Ishikawa (cell line): ENCODE data around the gene GOLGA8O.
"Not testable (repeated sequence)": the region's sequence is repeated elsewhere in the genome, so short reads cannot be mapped to it uniquely, and the experiment has no call there.

Source experiments
- CEBPB ChIP-seq: IDR thresholded peaks from 2 replicates; pipeline ENCODE4 v1.6.1; 2012
- EGR1 ChIP-seq: IDR thresholded peaks from 2 replicates; pipeline ENCODE4 v1.6.1; 2012
- FOXM1 ChIP-seq: IDR thresholded peaks from 2 replicates; pipeline ENCODE4 v1.6.1; 2012; ENCODE audit warnings: low read depth, borderline replicate concordance
- RAD21 ChIP-seq: IDR thresholded peaks from 2 replicates; pipeline ENCODE4 v1.6.1; 2012; ENCODE audit warnings: low read depth
- YY1 ChIP-seq: IDR thresholded peaks from 2 replicates; pipeline ENCODE4 v1.6.1; 2012; ENCODE audit warnings: low read depth
- ZBTB7A ChIP-seq: IDR thresholded peaks from 2 replicates; pipeline ENCODE4 v1.6.1; 2012; ENCODE audit warnings: low read depth

Gene GOLGA8O, protein sequence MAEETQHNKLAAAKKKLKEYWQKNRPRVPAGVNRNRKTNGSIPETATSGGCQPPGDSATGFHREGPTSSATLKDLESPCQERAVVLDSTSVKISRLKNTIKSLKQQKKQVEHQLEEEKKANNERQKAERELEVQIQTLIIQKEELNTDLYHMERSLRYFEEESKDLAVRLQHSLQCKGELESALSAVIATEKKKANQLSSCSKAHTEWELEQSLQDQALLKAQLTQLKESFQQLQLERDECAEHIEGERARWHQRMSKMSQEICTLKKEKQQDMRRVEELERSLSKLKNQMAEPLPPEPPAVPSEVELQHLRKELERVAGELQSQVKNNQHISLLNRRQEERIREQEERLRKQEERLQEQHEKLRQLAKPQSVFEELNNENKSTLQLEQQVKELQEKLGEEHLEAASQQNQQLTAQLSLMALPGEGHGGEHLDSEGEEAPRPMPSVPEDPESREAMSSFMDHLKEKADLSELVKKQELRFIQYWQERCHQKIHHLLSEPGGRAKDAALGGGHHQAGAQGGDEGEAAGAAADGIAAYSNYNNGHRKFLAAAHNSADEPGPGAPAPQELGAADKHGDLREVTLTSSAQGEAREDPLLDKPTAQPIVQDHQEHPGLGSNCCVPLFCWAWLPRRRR

DNA sequence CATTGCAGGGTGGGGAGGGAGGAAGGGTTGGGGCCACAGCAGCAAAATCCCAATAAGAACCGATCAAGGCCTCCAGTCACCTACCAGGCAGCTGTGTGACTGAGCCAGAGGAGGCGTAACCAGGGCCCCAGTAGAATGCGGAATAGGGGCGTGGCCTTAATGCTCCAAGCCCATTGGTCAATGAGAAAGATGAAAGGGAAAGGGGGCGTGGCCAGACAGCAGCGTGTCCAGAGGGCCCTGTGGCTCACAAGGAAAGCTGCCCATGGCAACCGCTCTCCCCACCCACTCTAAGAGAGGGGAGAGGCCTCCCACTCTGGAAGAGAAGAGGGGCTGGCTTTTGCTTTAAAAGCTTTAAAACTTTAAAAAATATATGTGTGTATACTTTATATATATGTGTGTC lies at the start of gene GOLGA8O:
GOLGA8O (minus strand) TSS at position 101 of the 400 bp plus-strand sequence; CDS start at position 3, 98 bp downstream.
- TF ChIP-seq YY1, EGR1, ZBTB7A: not testable (repeated sequence)

DNA sequence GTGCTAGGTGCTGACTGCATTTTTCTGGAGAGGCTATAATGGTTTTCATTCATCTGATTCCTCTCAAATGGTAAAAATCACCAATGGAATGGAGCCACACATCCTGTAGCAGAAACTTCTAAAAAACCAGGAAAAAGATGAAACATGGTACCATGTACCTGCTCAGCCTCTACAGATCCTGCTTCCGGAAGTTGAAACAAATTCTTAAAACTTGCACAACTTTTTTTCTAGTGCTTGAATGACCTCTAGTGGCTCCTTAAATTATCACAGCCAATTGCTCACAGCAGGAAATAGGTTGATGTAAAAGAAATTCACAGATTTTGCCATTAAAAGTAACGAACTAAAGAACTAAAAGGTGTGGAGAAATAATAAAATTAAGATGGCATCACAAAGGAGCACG lies 47.5 kb downstream of the GOLGA8O start:
- 0 out of 2 replicates have a peak, but pooled peaks have one; percentile 5 for TF ChIP-seq RAD21

DNA sequence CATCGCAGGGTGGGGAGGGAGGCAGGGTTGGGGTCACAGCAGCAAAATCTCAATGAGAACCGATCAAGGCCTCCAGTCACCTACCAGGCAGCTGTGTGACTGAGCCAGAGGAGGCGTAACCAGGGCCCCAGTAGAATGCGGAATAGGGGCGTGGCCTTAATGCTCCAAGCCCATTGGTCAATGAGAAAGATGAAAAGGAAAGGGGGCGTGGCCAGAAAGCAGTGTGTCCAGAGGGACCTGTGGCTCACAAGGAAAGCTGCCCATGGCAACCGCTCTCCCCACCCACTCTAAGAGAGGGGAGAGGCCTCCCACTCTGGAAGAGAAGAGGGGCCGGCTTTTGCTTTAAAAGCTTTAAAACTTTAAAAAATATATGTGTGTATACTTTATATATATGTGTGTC lies 52.2 kb downstream of the GOLGA8O start, which contains the start of gene GOLGA8K:
GOLGA8K (minus strand) TSS at position 101 of the 400 bp plus-strand sequence; CDS start at position 3, 98 bp downstream.
- TF ChIP-seq CEBPB, YY1, FOXM1: not testable (repeated sequence)
